Renal cortical epithelial cell (primary cell): Measurements from ENCODE around the gene CTNNA3. TPM values are rescaled to one million over a fixed set of nuclear protein-coding genes. Genes with fewer than 3 reads are reported as not detected.

ENCODE experiments used
- DNase-seq: peaks from one replicate; pipeline ENCODE4 v3.0.0-alpha.2; 2011; ENCODE audit warnings: low read depth
- total RNA-seq: library from RNA; depleted of rRNA; stranded (reverse); fragments of >200 nt; gene quantifications from 2 replicates; pipeline ENCODE4 v1.2.3, GENCODE V29; 2014

Gene CTNNA3
- total RNA-seq, 1 donor from 2014 or later, result under 0.01 TPM

DNA sequence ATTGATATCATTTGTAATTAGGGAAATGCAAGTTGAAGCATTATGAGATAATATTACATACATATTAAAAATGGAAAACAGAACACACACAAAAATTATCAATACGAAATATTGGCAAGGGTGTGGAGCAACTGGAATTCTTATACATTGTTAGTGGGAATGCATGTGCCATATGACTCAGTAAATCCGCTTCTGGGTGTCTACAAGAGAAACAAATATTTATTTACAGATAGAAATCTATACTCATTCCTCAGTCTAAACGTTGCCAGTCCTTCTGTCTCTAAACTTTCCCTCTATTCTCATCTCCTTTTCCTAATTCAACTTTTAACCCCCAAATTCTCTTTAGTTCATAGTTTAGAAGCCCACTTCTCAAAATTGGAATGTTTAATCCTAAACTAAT, 940.5 kb downstream of the CTNNA3 start:
- no peak for DNase-seq

DNA sequence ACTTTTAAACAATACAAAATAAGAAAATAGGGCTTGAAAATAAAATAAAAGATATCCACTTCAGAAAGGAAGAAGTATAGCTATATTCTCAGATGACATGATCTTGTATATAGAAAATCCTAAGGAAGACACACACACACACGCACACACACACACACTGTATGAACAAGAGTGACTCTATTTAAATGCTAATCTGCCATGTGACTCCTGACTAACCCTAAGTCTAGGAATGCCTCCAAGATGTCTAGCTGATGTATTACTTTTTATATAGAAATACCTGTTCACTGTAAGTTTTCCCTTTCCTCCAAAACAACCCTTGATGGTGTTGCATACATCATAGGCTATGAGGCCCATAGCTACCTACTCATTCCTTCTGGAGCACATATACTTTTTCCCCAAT, 943.3 kb downstream of the CTNNA3 start:
- peak; percentile 15 for DNase-seq

DNA sequence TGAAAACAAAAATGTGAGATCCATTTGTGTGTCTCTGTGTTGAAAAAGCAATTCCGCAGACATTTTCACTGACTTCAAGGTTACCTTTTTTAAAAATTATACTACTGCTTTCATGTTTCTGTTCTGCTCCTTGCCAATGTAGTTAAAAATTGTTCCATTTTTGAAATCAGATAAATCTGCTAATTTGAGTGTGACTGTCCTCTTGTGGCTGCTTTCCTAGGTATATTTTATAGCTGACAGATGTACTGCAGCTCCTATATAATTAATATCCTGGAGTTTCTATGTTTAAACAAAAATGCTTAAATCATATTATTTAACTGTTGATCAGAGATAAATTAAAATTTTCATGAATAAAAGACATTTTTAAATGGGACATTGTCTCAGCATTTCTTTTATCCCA, 947.8 kb downstream of the CTNNA3 start:
- DNase-seq, result no peak

DNA sequence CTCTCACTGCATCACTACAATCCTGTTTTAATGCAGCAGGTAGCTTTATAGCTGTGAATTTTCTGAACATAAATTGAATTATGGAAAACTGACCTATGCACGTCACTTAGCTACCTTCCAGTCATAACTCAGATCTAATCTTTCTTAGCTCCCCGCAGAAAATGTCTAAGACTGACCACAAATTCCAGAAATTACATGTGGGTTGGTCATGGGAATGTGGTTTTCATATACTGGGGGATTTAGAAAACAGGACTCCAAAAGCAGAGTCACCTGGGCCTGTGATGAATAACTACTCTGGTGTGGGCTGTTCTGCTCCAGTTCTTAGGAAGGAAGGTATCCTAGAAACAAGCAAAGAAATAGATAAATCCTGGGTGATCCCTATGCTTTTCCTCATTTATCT, 948.5 kb downstream of the CTNNA3 start:
- DNase-seq, result peak; percentile 86

DNA sequence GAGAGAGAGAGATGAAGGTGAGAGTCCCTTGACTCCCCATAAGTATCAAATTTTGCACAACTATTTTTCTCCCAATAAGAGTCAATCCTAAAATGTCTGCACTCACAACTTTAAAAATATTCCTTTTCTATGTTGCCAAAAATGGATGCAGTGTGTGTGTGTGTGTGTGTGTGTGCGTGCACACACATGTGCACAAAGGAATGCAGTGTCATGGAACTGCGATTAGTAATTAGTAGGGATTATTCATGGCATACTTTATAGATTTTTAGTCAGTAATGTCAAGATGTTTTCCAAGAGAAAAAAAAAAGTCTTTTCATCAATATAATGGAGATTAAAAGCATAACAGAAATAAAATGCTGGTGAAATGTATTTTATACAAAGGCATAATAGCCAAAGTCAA, 949.3 kb downstream of the CTNNA3 start:
- DNase-seq, result no peak

DNA sequence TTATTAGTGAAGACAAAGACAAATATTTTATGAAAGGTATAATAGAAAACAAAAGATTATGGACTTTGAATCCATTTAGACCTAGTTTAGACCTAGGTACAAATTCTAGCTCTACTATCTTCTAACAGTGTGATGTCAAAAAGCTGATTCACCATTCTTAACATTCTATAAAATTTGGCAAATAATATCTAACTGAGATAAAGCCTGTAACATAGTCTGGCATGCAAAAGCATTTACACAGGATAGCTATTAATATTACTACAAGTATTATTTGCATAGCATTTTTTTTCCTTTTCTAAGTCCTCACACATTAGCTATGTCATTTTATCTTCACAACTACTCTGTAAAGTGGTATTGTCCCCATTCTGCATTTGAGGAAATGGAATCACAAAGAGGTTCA, 949.7 kb downstream of the CTNNA3 start:
- DNase-seq, result no peak

DNA sequence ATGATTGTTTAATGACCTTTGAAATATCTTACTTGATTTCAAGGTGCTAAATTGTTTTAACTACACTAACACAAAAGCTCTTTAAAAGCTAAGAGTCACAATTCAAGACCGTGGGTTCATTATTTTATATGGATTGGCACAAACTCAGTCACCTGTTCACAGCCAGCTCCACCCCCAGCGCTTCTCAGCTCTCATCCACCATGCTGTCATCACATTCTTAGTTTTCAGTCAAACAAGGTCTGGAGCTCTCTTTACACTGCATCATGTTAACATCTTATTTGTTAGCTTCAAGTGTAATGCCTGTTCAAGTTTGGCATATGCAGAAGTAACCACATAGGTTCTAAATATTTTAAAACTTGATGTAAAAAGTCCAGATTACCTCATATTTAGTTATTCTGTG, 951.1 kb downstream of the CTNNA3 start:
- no peak for DNase-seq

DNA sequence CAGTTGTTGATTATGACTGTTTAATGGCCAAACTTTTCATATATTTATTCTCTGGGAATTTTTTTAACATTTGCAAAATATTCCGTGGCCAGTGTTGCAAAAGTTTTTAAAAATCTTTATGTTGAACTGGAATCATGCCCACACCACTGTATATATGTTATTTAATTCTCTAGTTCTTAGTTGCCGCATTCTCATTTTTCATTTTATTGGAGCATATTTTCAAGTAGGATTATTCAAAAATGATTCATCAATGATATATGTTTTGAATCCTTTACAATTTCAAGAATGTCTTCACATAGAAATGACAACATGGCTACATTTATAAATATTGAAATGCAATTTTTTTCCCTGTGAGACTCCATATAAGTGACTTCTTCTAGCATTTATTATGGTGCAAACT, 958.8 kb downstream of the CTNNA3 start:
- DNase-seq, result no peak

DNA sequence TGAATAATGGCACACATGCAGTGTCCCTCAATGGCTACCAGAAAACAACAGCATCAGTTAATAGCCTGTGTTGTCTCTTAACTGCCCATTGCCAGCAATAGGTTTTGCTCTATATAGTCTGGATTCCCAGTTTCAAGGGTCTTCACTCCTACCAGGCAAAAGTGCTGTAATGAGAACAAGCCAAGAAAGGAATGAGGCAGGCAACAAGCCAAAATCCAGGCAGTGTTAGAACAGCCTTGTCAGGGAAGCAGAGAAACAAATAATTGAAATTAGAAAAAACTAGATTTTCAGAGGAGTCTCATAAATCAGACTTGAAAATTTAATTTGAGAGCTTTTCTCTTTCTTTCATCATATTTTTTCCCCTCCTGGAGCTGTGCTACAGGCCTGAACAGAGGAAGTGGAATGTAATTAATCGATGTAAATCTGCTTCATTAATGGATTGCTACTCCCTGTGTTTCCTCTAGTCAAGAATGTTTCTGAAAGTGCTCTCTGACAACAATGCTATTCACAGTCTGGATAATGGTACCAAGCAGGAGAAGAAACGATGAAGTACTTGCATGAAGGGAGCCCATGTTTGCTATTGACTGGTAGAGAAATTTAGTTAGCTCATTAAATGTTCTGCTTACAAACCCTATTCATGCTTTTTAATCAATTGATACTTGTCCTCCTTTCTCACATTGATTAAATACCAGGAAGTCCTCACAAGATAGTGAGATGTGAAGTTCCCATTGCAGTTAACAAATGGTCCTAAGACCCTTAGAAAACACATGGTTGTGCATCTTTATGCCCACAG, 972.2 kb downstream of the CTNNA3 start:
- no peak for DNase-seq

DNA sequence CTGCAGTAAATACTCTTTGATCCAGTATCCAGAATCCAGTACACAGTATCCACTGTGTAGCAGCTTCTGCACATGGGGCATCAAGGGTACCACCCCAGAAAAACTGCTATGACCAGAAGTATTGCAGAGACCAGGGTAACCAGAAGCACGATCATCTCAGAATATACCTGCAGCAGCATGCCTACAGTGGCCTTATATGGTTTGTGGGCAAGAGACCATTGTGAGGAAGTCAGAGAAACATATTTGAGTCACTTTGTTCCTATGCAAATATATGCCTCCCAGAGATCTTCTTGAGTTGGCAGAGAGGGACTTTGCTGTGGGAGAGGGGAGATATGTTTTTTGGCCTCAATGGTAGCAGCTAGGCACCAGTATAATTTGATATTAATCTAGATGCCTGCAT, 976.5 kb downstream of the CTNNA3 start:
- no peak for DNase-seq

DNA sequence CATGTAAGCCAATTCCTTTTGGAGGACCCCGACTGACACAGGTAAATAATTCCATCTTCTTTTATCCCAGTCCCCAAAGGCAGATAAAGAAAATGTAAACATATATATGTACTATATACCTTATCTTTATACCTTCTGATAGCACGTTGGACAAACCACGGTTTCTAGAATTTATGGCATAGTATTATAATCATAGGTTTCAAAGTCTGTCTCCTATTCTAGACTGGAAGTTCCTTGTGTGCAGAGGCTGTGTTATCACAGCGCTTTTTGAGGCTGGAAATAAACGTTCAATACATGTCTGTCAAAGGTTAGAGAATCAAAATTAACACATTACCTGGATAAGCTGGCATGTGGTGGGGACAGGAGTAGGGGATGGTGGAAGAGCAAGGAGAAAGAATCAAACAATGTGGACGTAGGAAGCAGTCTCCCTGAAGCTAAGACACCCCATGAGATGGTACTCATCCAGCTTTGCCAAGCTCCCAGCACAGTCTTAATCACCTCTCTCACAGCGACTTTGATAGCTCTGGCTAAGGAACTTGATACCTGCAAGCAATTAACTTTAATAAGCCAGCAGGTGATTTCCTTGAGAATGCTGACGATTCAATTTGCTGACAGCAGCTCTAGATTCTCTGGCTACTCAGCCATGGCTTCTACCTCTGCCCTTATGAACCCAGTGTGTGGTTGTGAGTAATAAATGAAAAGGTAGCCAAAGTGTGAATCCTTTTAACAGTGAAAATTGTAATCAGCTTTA, 978.6 kb downstream of the CTNNA3 start:
- DNase-seq, result peak; percentile 58

DNA sequence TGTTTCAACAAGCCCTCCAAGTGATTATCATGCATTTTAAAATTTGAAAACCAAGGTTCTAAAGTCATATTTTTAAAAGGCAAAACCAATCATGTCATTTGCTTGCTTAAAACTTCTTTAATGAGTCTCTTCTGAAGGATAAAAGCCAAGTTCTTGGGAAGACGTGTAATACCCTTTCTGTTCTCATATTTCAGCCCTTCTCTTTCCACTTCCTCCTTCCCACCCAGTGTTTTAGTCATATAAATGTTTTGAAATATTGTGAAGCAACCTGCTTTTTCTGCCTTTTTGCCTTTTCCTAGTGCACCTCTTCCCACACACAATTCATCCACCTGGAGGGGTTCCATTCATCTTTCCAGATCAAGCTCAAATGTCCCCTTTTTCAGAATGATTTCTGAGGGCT, 981.3 kb downstream of the CTNNA3 start:
- no peak for DNase-seq

DNA sequence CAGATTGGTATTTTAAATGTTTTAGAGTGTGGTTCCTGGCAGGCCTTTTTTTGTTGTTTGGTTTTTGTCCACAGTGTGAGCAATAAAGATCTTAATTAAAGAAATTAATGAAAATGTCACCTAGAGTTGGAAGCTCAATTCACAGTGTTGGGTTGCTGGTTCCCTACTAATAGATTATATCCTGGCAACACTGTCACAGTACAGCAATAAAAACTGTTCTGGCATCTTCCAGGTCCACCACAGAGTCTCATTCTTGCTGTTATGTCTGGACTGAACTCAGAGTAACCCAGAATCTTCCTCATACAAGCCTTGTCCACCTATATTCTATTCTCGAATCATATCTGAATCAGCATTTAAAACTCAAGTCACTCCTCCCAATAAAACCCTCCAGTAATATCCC, 982.6 kb downstream of the CTNNA3 start:
- no peak for DNase-seq

DNA sequence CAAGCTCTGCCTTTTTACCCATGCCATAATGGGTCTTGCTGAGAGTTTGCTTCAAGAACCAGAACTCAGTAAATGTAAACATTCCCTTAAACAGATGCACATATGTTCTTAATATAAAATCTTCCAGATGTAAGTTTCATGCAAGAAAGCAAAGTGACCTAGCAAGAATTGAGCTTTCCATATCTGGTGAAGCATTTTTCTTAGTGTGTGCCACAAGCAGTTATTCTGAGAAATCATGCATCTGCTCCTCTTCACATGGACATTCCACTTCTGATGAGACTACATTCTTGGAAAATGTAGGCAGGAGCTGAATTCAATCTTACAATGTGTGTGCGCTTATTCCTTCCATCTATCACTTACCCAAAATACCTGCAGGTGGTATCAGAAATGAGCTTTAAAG, 997.9 kb downstream of the CTNNA3 start:
- DNase-seq, result no peak

DNA sequence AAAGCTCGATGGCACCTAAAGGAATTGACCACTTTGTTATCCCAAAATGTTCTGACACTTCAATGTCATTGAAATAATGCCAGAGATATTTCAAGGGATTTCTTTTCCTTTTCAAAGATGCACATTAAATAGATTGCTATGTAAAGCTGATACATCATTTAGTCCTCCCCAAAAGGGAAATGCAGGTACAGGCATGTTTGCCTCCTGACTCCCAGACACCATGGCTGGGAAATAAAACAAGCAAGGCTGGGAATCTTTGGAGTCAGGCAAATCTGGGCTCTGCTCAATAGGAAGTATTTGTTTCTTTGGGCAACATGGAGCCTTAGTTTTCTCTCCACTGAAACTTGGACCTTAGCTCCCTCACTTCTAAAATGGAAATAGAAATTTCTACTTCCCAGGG, 1000.9 kb downstream of the CTNNA3 start:
- no peak for DNase-seq

DNA sequence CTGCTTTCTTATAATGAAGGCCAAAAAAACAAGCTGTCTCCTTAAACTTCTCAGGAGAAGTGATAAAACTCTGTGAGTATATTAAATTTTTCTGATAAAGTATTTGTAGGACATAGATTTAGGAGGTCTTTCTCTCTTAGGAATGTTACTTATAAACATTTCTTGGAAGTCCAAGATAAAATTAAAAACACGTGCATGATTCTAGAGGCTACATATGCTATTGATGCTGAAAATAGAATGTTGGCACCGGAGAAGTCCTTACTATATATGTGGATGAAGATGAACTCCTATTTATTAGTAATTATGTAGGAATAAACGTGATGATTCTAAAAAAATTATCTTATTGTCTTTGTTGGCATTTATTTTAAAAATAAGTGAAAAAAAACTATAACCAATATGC, 1011.4 kb downstream of the CTNNA3 start:
- DNase-seq, result no peak

DNA sequence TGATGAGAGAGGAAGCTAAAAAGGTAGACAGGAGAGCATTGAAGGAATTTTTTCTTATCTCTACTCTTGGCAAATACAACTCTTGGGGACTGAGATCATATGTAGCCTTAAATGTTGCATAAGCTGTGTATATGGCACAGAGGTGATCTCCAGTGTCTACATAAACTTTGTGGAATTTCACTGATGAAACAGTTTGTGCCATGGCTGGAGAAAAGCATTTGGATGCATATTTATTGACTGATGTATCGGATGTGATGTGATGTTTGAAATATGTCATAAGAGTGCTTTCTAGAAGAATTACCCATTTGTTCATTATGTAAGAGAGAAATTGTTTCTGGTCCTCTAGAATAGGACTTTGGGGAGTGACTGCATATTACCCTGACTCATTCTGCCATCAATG, 1015.1 kb downstream of the CTNNA3 start:
- no peak for DNase-seq

DNA sequence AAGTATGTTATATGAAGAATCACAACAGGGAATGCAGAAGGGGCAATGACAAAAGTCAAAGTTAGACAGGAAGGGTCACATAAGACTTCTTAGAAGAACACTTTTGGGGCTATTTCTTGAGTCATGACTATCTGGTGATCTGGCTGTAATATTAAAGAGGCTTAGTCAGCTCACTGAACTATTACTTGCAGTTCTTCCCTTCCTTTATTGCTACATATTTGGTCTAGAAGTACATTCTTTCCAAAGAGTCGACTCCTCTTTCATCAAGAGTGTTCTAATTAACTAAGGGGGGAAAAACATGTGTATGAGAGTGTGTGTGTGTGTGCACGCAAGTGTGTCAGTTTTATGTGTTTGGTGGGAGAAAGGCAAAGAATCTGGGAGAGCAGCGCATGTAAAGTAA, 1017.5 kb downstream of the CTNNA3 start:
- peak; percentile 5 for DNase-seq

DNA sequence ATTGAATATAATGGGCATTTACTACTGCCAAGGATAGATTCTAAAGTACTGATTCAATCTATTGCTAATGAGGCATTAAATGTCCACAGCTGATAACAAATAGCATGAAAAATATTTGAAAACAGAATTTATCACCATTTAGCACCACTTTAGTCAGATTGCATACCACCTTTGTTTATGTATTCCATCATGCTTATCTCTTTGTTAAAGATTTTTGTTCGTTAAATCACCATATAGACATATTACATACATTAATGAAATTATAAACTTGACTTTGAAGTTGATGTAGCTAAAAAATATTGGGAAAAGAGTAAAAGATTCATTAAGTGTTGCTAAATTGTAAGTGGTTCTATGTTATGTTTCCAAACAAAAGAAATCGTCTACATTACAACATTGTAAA, 1022.9 kb downstream of the CTNNA3 start:
- no peak for DNase-seq

DNA sequence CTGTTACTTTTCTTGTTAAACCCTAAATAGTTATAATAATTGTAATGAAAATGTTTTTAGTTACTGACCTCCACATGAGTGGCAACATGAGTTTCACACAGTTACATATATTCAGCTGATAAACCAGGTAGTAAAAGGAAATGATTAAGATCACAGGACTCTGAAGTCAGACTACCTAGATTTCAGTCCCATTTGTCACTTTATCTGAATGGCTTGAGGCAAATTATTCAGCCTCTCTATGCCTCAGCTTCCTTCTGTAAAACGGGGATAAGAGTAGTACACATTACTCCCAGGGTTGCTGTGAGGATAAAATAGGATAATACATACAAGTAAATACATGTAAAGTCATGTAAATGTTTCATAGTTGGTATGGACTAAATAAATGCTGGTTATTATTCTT, 1024.4 kb downstream of the CTNNA3 start:
- peak; percentile 7 for DNase-seq

DNA sequence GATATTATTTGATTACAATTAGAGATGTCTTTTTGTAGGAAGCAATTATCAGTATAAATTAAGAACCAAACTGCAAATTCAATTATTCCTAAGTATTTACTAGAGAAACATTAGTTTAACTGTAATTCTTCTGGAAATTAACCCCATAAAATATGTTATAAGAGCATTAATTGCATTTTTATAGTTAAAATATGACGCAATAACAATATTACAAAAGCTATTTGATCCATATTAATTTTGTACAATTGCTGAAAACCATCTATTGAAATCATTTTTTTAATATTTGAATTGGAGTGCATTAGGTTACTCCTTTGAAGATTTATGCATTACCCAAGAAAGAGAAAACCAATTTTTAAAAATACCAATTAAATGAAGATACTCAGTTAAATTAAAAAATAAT, 1024.9 kb downstream of the CTNNA3 start:
- no peak for DNase-seq

DNA sequence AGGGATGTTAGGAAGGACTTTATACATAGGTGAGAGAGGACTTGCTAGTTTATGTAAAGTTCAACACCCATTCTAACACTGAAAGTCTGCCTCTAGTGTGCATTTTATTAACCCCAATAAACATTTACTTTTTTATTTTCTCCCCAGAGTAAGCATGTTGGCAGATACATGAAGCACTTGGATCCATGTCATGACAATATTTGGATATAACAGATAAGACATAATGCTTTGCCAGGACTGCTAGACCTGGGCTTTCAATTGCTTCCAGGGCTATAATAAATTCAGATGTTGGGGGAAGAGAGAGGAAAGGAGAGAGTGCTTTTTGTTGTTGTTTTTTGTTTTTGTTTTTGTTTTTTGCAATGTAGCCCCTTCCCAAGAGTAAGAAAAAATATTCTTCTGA, 1039.5 kb downstream of the CTNNA3 start:
- DNase-seq, result no peak

DNA sequence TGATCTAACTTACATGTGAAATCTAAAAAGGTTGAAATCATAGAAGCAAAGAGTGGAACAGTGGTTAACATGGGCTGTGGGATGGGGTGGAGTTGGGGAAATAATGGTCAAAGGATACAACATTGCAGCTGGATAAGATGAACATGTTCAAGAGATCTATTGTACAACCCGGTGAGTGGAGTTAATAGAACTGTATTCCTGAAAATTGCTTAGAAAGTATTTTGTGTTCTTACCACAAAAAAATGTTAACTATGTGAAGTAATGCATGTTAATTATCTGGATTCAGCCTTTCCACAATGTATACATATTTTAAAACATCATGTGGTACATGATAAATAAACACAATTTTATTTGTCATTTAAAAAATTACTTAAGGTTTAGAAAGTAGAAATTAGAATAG, 1041.1 kb downstream of the CTNNA3 start:
- DNase-seq, result no peak
